Vagina (tissue), 2 donors: ENCODE data around the gene MT1G. TPM values are rescaled to one million over a fixed set of nuclear protein-coding genes. Genes with fewer than 3 reads are reported as not detected.

ENCODE experiments used
- DNase-seq, 2 donors: peaks; one replicate each; pipeline ENCODE4 v3.0.0-alpha.2; 2017; ENCODE audit errors: extremely low spot score in 2 of 2
- H3K27ac ChIP-seq: fragments of 200-600 bp; sonication (generic); one replicate; pipeline ENCODE4 v1.5.1; 2019
- H3K27me3 ChIP-seq: fragments of 200-600 bp; sonication (generic); one replicate; pipeline ENCODE4 v1.5.1; 2019
- H3K36me3 ChIP-seq, 2 donors: fragments of 200-600 bp; sonication (generic); one replicate each; pipeline ENCODE4 v1.5.1; 2017 to 2019
- H3K4me1 ChIP-seq: fragments of 200-600 bp; sonication (generic); one replicate; pipeline ENCODE4 v1.5.1; 2019
- H3K4me3 ChIP-seq, 2 donors: fragments of 200-600 bp; sonication (generic); 1 replicate in 1 of 2; 2 replicates in 1 of 2; pipeline ENCODE4 v1.5.1; 2016 to 2019
- H3K9me3 ChIP-seq: fragments of 200-600 bp; sonication (generic); one replicate; pipeline ENCODE4 v1.5.1; 2019
- CTCF ChIP-seq, 3 experiments: fragments of 450-650 bp in 2 of 3; fragments of 200-600 bp in 1 of 3; sonication (generic) in 1 of 3; IDR thresholded peaks; one replicate each; pipeline ENCODE4 v1.5.1; 2017 to 2019; ENCODE audit warnings: antibody characterized with exemption in 3 of 3, mild to moderate bottlenecking in 2 of 3, moderate library complexity in 2 of 3
- POLR2A ChIP-seq, 2 donors: fragments of 450-650 bp; IDR thresholded peaks; one replicate each; pipeline ENCODE4 v1.6.1; 2017; ENCODE audit warnings: antibody characterized with exemption in 2 of 2, mild to moderate bottlenecking in 2 of 2, moderate library complexity in 2 of 2
- POLR2AphosphoS5 ChIP-seq, 2 donors: sonication (generic); formaldehyde crosslinking; IDR thresholded peaks; one replicate each; pipeline ENCODE4 v1.9.0; 2017; ENCODE audit warnings: antibody characterized with exemption in 2 of 2, mild to moderate bottlenecking in 2 of 2, low read depth in 1 of 2; ENCODE audit not compliant: insufficient read depth in 1 of 2
- intact Hi-C: fragments of 100-400 bp; cut with DNase I; formaldehyde crosslinking; loops from one replicate; pipeline ENCODE4 v1.15.1; 2023
- total RNA-seq: library from RNA; depleted of rRNA; stranded (reverse); fragments of >200 nt; gene quantifications from one replicate; pipeline ENCODE4 v1.2.3, GENCODE V29; 2016

The MT1G gene
- total RNA-seq, 1 donor from 2014 or later = not detected

- Histone ChIP-seq H3K4me1 (no peaks in the 10 kb centered on the region), H3K36me3 (no peaks in the 10 kb centered on the region), H3K9me3 (no peaks in the 10 kb centered on the region), H3K27me3 (no peaks in the 10 kb centered on the region), H3K27ac (no peak overlapping the region), H3K4me3 (no peak overlapping the region)
- TF ChIP-seq POLR2A (IDR thresholded peaks at IDR 0.05) = no peak
- TF ChIP-seq CTCF (IDR thresholded peaks at IDR 0.05) = no peak
- no peak for TF ChIP-seq POLR2AphosphoS5 (IDR thresholded peaks at IDR 0.05; ENCODE audit: insufficient read depth in 1 of 2, low read depth in 1 of 2)
- DNase-seq = no peak
- intact Hi-C loops = no loop called here
Observed at GRCh38 chr16:56711862-56712261, 44.0 kb upstream of the MT1G start.

- Histone ChIP-seq H3K4me3 (no peak overlapping the region), H3K27ac (no peak overlapping the region), H3K36me3 (no peaks in the 10 kb centered on the region), H3K27me3 (no peaks in the 10 kb centered on the region), H3K4me1 (no peaks in the 10 kb centered on the region), H3K9me3 (no peaks in the 10 kb centered on the region)
- intact Hi-C loops = no loop called here
- TF ChIP-seq CTCF (IDR thresholded peaks at IDR 0.05) = no peak
- no peak for TF ChIP-seq POLR2AphosphoS5 (IDR thresholded peaks at IDR 0.05; ENCODE audit: insufficient read depth in 1 of 2, low read depth in 1 of 2)
- no peak for TF ChIP-seq POLR2A (IDR thresholded peaks at IDR 0.05)
- DNase-seq = peak in 1 of 2 donors; percentile 47
Observed at GRCh38 chr16:56710181-56710737, 42.4 kb upstream of the MT1G start.

DNA sequence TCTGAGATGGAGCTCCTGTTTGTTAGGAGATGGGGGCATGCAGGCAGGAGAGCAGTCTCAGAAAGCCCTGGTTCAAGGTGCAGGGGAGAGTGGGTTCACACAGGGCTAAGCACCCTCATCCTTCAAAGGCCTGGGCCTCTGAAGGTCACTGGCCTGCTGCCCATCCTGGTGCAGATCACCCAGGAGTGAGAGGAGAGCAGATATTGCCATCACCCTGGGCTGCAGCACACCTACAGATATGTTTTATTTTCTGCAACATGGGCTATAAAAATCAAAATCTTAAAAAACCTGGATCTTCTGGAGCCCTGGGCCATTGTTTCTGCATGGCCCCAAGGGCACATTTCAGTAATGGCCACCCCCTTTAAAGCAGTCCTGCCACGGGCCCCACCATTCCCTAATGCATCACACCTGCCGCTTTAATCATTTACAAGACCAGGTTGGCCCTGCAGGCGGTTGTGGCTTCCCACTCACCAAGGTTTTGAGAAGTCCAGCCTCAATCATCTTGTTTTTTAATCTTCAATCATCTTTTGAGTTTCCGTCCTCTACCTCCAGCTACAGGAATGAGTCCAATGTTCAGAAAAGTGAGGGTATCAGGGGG is 41.7 kb upstream of the MT1G start:
- TF ChIP-seq POLR2AphosphoS5 (IDR thresholded peaks at IDR 0.05; ENCODE audit: insufficient read depth in 1 of 2, low read depth in 1 of 2) (no peak), CTCF (IDR thresholded peaks at IDR 0.05) (no peak), POLR2A (IDR thresholded peaks at IDR 0.05) (no peak)
- no peak overlapping the region for H3K27ac ChIP-seq
- no peaks in the 10 kb centered on the region for H3K4me1 ChIP-seq
- H3K36me3 ChIP-seq = no peaks in the 10 kb centered on the region
- no peaks in the 10 kb centered on the region for H3K27me3 ChIP-seq
- intact Hi-C loops = loop anchor here (10.0 kb wide), 1 partner anchor 195 kb away; no protein-coding TSS in a partner anchor
- DNase-seq = peak in 1 of 2 donors; percentile 71
- no peaks in the 10 kb centered on the region for H3K9me3 ChIP-seq
- H3K4me3 ChIP-seq = no peak overlapping the region

DNA sequence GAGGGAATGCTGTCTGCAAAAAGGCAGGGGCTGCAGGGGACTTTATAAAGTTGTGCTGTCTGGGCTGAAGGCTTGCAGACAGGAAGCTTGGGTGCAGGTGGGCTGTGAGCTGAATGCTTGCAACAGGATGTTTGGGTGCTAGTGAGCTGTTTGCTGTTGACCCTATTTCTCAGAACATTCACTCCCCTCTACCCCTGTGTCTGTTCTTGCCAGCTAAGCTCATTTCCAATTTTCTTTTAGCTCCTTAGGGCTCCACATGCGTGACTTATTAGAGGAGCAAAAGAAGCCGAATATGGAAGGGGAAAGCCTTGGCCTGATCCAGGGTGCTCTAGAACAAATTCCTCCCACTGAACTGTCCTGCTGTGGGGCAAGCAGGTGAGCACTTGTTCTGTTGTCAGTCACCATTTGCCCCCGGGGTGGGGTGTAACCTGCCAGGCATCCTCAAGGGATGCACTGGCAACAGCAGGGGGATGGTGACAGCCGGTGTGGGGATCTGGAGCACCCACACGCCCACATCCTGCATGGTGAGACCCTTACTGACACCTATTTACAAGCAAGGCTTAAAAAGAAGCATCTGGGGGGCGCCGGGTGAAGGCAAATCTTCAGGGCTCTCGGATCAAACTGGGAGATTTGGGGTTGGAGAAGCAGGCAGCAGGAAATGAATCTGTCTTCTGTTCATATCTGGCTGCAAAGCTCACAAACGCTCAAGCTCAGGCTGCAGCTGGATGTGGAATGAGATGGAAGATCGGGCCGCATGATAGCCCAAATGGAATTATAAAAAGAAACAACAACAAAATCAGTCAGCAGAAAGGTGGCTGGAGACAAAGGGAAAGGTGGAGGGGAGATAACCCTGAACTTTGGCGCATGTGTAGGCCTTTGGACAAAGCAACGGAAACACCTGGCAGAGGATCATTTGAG is 40.9 kb upstream of the MT1G start:
- no peaks in the 10 kb centered on the region for H3K36me3 ChIP-seq
- no peak overlapping the region for H3K27ac ChIP-seq
- intact Hi-C loops = loop anchor here (10.0 kb wide), 1 partner anchor 194 kb away; no protein-coding TSS in a partner anchor

More for the DNA sequence above, 40.9 kb upstream of the MT1G start:
- TF ChIP-seq POLR2AphosphoS5 (IDR thresholded peaks at IDR 0.05; ENCODE audit: insufficient read depth in 1 of 2, low read depth in 1 of 2) = no peak
- TF ChIP-seq POLR2A (IDR thresholded peaks at IDR 0.05) = no peak
- TF ChIP-seq CTCF (IDR thresholded peaks at IDR 0.05) = no peak
- Histone ChIP-seq H3K4me3 (peak overlapping the region in 1 of 2 donors; percentile 13), H3K27me3 (no peaks in the 10 kb centered on the region), H3K4me1 (no peaks in the 10 kb centered on the region), H3K9me3 (no peaks in the 10 kb centered on the region)
- peak in 1 of 2 donors; percentile 52 for DNase-seq
